ENCODE results near the gene NAPA.

The NAPA gene

DNA sequence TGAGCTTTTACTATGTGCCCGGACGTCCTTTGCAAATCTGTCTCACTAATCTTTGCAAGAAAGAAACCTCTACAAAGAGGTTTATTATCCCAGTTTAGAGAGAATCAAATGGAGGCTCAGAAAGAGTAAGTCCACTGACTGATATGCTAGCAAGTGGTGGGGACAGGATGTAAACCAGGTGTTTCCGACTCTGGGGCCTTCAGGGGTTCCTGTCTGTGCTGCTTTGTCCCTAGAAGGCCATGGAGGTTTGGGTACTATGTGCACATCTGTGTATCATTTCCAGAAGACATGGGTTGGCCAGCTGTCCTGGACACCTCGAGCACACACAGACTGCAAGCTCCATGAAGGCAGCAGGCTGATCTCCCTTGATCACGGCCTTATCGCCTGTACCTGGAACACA, 29.7 kb downstream of the NAPA start:
- DNase-seq, result no peak

DNA sequence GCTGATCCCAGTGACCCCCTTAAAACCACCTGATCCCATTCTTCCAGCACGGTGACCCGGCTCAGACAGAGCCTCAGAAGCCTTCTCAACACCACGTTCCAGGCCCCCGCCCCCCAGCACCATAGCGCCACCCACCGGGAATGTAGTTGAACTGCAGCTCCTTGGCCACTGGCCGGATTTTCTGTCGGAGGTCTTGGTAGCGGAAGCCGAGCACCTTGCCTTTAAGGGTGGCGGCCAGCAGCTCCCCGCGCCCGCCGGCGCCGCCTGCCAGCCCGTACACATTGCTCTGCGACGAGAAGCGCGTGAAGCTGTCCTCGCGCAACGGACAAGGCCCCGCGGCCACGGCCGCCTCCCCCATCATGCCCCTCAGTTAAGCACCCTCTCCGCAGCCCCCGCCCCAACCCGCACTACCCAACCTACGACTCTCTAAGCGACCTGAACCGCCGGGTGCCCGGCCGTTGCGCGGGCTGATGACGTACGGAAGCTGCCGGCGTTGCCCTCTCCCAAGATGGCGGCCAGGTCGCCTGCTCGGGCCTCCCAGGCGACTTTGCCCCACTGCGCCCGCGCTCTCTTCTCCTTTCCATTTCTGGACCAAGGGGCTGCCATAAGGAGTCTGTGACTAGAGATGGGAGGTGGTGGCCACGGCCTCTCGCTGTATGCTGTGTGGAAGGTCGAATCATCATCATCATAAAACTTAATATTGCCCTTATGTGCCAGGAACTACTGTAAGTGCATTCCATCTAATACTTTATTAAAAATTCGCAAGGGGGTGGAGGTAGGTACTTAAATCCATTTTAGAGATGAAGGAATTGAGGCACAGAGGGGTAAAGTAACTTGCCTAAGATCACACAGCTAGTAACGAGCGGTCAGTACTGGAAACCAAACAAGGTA, 30.8 kb downstream of the NAPA start, which contains the start of gene KPTN:
KPTN (minus strand) TSS at position 420 of the 891 bp plus-strand sequence; CDS start at position 361, 59 bp downstream.
- peak; percentile 95 for DNase-seq

GRCh38 chr19:47483200-47483599, 31.7 kb downstream of the NAPA start:
- DNase-seq, result no peak

DNA sequence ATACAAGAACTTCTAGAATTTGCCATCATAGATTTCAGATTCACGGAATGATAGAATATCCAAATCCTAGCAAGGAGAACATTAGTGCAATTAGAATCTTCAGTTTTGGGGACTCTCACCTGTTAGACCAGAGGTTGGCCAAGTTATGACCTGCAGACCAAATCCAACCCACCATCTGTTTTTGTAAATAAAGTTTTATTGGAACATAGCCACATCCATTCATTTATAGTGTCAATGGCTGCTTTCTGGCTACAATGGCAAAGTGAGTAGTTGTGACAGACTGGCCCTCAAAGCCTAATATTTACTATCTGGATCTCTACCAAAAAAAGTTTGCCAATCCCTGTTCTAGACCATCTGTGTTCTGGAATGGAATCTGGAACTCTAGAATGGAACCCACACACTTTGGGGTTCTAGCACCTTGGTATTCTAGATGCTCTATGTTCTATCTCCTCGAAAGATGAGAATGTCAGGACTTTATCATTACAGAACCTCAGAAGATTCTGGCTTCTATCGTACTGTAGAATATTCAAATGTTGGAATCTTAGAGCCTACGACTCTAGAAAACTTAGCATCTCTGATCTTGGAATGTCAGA, 33.3 kb downstream of the NAPA start:
- no peak for DNase-seq

DNA sequence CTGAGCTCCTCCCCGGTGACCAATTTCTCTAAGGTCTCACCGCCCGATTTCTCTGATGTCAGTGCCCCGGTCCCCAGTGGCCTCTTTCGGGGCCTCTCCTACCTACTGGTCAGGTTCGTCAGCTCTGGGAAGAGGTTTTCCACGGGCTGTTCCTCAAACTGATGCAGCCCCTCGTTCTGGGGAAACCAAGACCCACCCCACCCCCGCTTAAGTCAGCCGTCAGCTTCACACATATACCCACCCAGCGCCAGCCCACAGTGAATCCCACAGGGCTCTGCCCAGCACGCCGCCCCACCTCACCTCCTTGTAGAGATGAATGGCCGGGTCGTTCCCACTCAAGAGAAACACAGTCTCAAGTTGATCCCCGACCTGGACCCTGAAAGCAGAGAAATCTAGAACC, 34.2 kb downstream of the NAPA start:
- no peak for DNase-seq

DNA sequence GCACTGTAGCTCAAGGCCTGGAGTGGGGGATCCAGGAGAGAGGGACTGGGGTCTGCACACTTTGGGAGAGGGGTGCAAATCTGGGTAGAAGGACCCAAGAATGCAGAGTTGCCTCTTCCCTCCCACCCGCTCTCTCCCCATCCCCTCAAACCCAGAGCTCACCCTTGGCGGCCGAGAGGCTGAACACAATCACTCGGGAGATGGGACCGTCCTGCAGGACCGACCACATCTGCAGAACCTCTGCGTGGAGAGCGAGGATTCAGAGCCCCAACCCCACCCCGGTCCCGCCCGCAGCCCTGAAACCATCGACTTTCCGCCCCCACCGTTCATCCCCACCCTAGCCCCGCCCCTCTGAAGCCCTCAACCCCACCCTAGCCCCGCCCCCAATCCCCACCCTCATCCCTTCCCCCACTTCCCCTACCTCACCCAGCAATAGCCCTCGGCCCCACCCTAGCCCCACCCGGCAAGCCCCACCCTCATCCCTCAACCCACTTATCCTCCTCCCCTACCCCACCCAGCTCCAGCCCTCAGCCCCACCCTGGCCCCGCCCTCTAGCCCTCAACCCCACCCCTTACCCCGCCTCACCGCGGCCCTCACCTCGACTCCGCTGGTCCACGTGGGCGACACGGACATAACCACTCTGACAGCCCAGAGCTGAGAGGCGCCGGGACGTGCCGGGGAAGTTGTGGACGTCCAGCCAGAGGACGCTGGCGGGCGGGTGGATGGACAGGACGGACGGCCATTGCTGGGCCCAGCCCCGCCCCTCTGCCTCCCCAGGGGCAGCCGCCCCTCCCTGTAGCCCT, 35.0 kb downstream of the NAPA start:
- DNase-seq, result peak; percentile 36

GRCh38 chr19:47476438-47476972, 38.4 kb downstream of the NAPA start:
- DNase-seq, result no peak

DNA sequence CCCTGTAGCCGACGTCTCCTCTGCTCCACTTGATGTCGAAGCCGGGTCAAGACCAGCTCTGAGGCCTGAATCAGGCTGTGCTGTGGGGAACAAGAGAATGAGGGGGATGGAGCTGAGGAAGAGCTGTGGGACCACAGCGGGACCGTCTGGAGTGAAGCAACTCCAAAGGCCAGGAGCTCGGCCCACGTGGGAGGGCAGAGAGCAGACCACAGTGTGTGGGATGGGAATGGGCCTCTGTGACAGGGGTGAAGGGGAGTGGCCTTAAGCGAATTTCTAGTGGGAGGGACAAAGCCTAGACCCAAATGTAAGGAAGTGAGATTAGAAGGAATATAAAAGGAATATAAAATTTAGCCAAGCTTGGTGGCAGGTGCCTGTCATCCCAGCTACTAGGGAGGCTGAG, 39.4 kb downstream of the NAPA start:
- DNase-seq, result no peak

DNA sequence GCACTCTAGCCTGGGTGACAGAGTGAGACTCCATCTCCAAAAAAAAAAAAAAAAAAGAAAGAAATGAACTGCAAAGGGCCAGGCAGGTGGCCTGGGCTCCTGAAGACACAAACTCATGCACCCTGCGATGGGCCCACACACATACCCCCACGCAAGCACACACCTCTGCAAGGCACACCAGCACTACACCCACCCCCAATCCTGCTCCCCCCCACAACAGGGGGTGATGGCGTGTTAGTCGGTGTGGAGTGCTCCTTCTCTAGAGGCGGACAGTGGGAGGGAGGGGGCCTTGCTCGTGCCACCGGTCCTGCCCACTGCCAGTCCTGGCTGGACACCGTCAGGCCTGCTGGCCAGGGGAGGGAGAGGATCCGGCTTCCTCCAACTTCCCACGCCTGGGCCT, 41.5 kb downstream of the NAPA start:
- no peak for DNase-seq

DNA sequence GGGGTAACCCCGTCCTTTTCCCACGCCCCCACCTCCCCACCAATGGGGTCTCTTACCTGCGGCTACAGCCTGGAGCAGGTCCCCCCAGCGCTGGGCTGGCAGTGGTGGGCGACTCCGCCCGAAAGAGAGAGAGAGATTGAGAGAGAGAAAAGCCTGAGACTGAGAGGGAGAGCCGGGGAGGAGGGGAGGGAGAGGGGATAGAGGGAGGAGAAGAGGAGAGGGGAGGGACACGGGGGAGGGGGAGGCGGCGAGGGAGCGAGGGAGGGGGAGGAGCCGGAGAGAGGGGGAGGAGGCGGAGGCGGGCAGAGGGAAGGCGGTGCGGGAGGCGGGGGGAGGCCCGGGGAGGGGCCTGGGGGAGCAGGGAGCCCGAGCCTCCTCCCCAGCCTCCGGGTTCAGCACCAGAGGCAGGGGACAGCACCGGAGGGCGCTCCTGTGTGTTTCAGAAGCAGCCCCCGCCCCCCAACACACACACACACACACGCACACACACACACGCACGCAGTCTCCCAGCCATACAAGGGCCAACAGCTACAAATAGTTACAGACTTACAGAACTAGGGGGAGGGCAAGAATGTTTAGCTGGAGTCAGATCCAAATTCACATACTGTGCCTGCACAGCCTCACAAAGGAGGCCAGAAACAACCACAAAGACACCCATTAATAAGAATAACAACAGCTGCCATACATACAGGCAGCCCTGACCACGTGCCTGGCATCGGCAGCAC, 43.0 kb downstream of the NAPA start, which contains the start of gene SLC8A2:
SLC8A2 (minus strand) TSS at position 161 of the 725 bp plus-strand sequence. CDS start 5,490 bp downstream, outside the sequence.
- DNase-seq, result peak; percentile 83

- DNase-seq, result no peak
Observed at GRCh38 chr19:47471381-47471732, 43.5 kb downstream of the NAPA start.

- peak; percentile 46 for DNase-seq
Observed at GRCh38 chr19:47470447-47471195, 44.2 kb downstream of the NAPA start.

GRCh38 chr19:47469719-47470118, 45.1 kb downstream of the NAPA start:
- no peak for DNase-seq

- peak; percentile 75 for DNase-seq
Observed at GRCh38 chr19:47469363-47469700, 45.5 kb downstream of the NAPA start.

DNA sequence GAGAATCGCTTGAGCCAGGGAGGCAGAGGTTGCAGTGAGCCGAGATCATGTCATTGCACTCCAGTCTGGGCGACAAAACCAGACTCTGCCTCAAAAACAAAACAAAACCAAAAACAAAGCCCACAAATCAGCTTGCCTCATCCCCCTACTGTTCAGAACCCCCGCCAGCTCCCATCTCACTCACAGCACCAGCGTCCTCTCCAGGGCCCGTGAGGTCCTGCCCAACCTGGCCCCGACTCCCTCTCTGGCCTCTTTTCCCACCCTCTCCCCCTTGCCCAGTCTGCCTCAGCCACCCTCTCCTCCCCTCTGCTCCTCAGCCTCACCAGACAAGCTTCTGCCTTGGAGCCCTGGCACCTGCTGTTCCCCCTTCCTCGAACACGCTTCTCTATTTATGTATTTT, 46.9 kb downstream of the NAPA start:
- DNase-seq, result no peak

GRCh38 chr19:47465957-47466356, 48.9 kb downstream of the NAPA start:
- DNase-seq, result no peak

GRCh38 chr19:47464675-47465419, 50.0 kb downstream of the NAPA start:
- DNase-seq, result no peak

GRCh38 chr19:47461876-47462275, 53.0 kb downstream of the NAPA start:
- no peak for DNase-seq

- DNase-seq, result no peak
Observed at GRCh38 chr19:47459477-47459876, 55.4 kb downstream of the NAPA start.

GRCh38 chr19:47458672-47459071, 56.2 kb downstream of the NAPA start:
- no peak for DNase-seq
